Tibial artery (tissue), 4 donors: Measurements from ENCODE around the gene GRIK3.

Source experiments
- DNase-seq, 2 donors: peaks; one replicate each; pipeline ENCODE4 v3.0.0-alpha.2; 2019
- H3K27ac ChIP-seq, 2 donors: fragments of 200-600 bp; sonication (generic) in 1 of 2; 1 replicate in 1 of 2; 2 replicates in 1 of 2; pipeline ENCODE4 v1.5.1; 2018 to 2019; ENCODE audit warnings: mild to moderate bottlenecking in 1 of 2
- H3K27me3 ChIP-seq, 2 donors: fragments of 200-600 bp; sonication (generic) in 1 of 2; one replicate each; pipeline versions ENCODE4 v1.5.1 to v1.6.0; 2016 to 2019
- H3K36me3 ChIP-seq, 3 donors: fragments of 200-600 bp; sonication (generic) in 2 of 3; one replicate each; pipeline ENCODE4 v1.5.1; 2016 to 2019; ENCODE audit warnings: mild to moderate bottlenecking in 2 of 3
- H3K4me1 ChIP-seq, 4 donors: fragments of 200-600 bp; sonication (generic) in 2 of 4; 1 replicate in 3 of 4; 2 replicates in 1 of 4; pipeline ENCODE4 v1.5.1; 2016 to 2019
- H3K4me3 ChIP-seq, 2 donors: fragments of 200-600 bp; sonication (generic) in 1 of 2; 1 replicate in 1 of 2; 2 replicates in 1 of 2; pipeline ENCODE4 v1.5.1; 2018 to 2019; ENCODE audit warnings: mild to moderate bottlenecking in 2 of 2
- H3K9me3 ChIP-seq, 3 donors: fragments of 200-600 bp; sonication (generic) in 1 of 3; one replicate each; pipeline ENCODE4 v1.5.1; 2016 to 2019
- CTCF ChIP-seq, 2 experiments: fragments of 200-600 bp in 1 of 2; fragments of 450-650 bp in 1 of 2; IDR thresholded peaks; one replicate each; pipeline ENCODE4 v1.5.1; 2017 to 2019; ENCODE audit warnings: antibody characterized with exemption in 2 of 2, mild to moderate bottlenecking in 1 of 2, moderate library complexity in 1 of 2
- intact Hi-C: fragments of 100-400 bp; cut with DNase I; formaldehyde crosslinking; loops from one replicate; pipeline ENCODE4 v1.15.0; 2023; ENCODE audit warnings: low total_unique reads

GRIK3 gene

GRCh38 chr1:37001703-37002102, 32.6 kb downstream of the GRIK3 start:
- Histone ChIP-seq H3K9me3 (no peaks in the 10 kb centered on the region), H3K4me3 (no peak overlapping the region), H3K4me1 (no peaks in the 10 kb centered on the region), H3K27ac (no peak overlapping the region), H3K27me3 (peaks cover 0 to 22% of the 10 kb centered on the region in 2 donors), H3K36me3 (no peaks in the 10 kb centered on the region)
- TF ChIP-seq CTCF (IDR thresholded peaks at IDR 0.05): no peak
- intact Hi-C loops: no loop called here
- no peak for DNase-seq

GRCh38 chr1:36996106-36996505, 38.2 kb downstream of the GRIK3 start:
- no peak for TF ChIP-seq CTCF (IDR thresholded peaks at IDR 0.05)
- no peak for DNase-seq

GRCh38 chr1:36994868-36995267, 39.4 kb downstream of the GRIK3 start:
- Histone ChIP-seq H3K4me1 (no peaks in the 10 kb centered on the region), H3K4me3 (no peak overlapping the region), H3K27ac (no peak overlapping the region), H3K36me3 (no peaks in the 10 kb centered on the region), H3K27me3 (peaks cover 0 to 57% of the 10 kb centered on the region in 2 donors), H3K9me3 (no peaks in the 10 kb centered on the region)
- no peak for DNase-seq
- TF ChIP-seq CTCF (IDR thresholded peaks at IDR 0.05): no peak
- intact Hi-C loops: no loop called here

More at GRCh38 chr1:36996106-36996505, 38.2 kb downstream of the GRIK3 start:
- no peaks in the 10 kb centered on the region for H3K36me3 ChIP-seq
- no peaks in the 10 kb centered on the region for H3K9me3 ChIP-seq
- no peaks in the 10 kb centered on the region for H3K4me1 ChIP-seq
- H3K4me3 ChIP-seq: no peak overlapping the region
- H3K27me3 ChIP-seq: peaks cover 0 to 45% of the 10 kb centered on the region in 2 donors
- no peak overlapping the region for H3K27ac ChIP-seq
- intact Hi-C loops: no loop called here

GRCh38 chr1:36994294-36994693, 40.0 kb downstream of the GRIK3 start:
- intact Hi-C loops: no loop called here
- Histone ChIP-seq H3K36me3 (no peaks in the 10 kb centered on the region), H3K4me3 (no peak overlapping the region), H3K27ac (no peak overlapping the region), H3K4me1 (no peaks in the 10 kb centered on the region), H3K27me3 (peaks cover 0 to 59% of the 10 kb centered on the region in 2 donors), H3K9me3 (no peaks in the 10 kb centered on the region)
- DNase-seq: no peak
- TF ChIP-seq CTCF (IDR thresholded peaks at IDR 0.05): no peak

- TF ChIP-seq CTCF (IDR thresholded peaks at IDR 0.05): no peak
- Histone ChIP-seq H3K9me3 (no peaks in the 10 kb centered on the region), H3K4me3 (no peak overlapping the region), H3K27me3 (peaks cover 0 to 49% of the 10 kb centered on the region in 2 donors), H3K27ac (no peak overlapping the region), H3K36me3 (no peaks in the 10 kb centered on the region), H3K4me1 (peaks cover 0 to 8% (median 2%) of the 10 kb centered on the region in 4 donors)
- intact Hi-C loops: no loop called here
- no peak for DNase-seq
These were observed 42.0 kb downstream of the GRIK3 start for GRCh38 chr1:36992139-36992943.
